K562 (cell line): ENCODE results near the gene SH3BP5L. TPM values are rescaled to one million over a fixed set of nuclear protein-coding genes. Genes with fewer than 3 reads are reported as not detected.
A peak's percentile ranks its signal among the peaks of the same experiment; 100 is the strongest.

ENCODE experiments used
- ATAC-seq: fragments of 200-7000 bp; cut with Tn5 transposase; 3 replicates; pipeline ENCODE4 v1.9.1; 2020; ENCODE audit warnings: moderate library complexity
- BruUV-seq: library from RNA; stranded (reverse); fragments of 400-500 nt; replicated peaks from 2 replicates; lab custom pipeline; 2021; lab: Mats Ljungman, UMichigan
- CTCF ChIA-PET: fragments of 300-600 bp; formaldehyde crosslinking; extraction: SDS; loops from one replicate; lab custom pipeline; 2021; ENCODE audit warnings: low intra/inter-chr PET ratio; lab: Yijun Ruan, JAX
- POLR2A ChIA-PET: fragments of 300-600, 350-650 bp; sonication (Branson Sonifier 250); formaldehyde crosslinking; extraction: SDS; loops from one replicate; lab custom pipeline; 2021; ENCODE audit warnings: antibody characterized with exemption, inconsistent platforms; lab: Yijun Ruan, JAX
- DNase-seq, 4 experiments: peaks; one replicate each; pipeline versions ENCODE4 v3.0.0 to v3.0.0-alpha.2; 2011 to 2018; ENCODE audit warnings: low spot score in 3 of 4, mixed read lengths in 3 of 4; ENCODE audit errors: extremely low read depth in 1 of 4
- FAIRE-seq: peaks from 2 replicates; lab custom pipeline; 2011; peaks lifted over from hg19 to GRCh38; lab: Jason Lieb, UNC
- H2AFZ ChIP-seq: 2 replicates; pipeline ENCODE4 v1.6.0; 2011; ENCODE audit warnings: low read depth, low read length, control low read depth, inconsistent platforms
- H3K27ac ChIP-seq: fragments of 200-600 bp; 3 replicates; pipeline ENCODE4 v1.8.0; 2011; ENCODE audit warnings: low read depth, mild to moderate bottlenecking, control low read depth, inconsistent platforms, low read length, moderate library complexity, mixed read lengths; ENCODE audit errors: extremely low read depth
- H3K27me3 ChIP-seq, 2 experiments: fragments of 300-600 bp in 1 of 2; 2 replicates in 1 of 2; 3 replicates in 1 of 2; pipeline versions ENCODE4 v1.6.0 to v1.8.0; 2011; ENCODE audit warnings: inconsistent platforms in 2 of 2, low read length in 2 of 2, mild to moderate bottlenecking in 1 of 2, mixed read lengths in 1 of 2, moderate library complexity in 1 of 2; ENCODE audit not compliant: control insufficient read depth in 2 of 2, insufficient read depth in 2 of 2
- H3K36me3 ChIP-seq: fragments of 300-600 bp; 3 replicates; pipeline ENCODE4 v1.8.0; 2011; ENCODE audit warnings: mild to moderate bottlenecking, low read length, inconsistent platforms; ENCODE audit not compliant: control insufficient read depth, insufficient read depth
- H3K4me1 ChIP-seq, 2 experiments: fragments of 200-600 bp in 1 of 2; replicated peaks in 1 of 2; 2 replicates in 1 of 2; 3 replicates in 1 of 2; pipeline versions ENCODE4 v1.5.1 to v1.8.0; 2011; ENCODE audit warnings: inconsistent platforms in 2 of 2, low read length in 2 of 2, mild to moderate bottlenecking in 1 of 2, mixed read lengths in 1 of 2, moderate library complexity in 1 of 2; ENCODE audit not compliant: control insufficient read depth in 2 of 2, insufficient read depth in 2 of 2
- H3K4me2 ChIP-seq: 2 replicates; pipeline ENCODE4 v1.6.1; 2011; ENCODE audit warnings: low read length, control low read depth, inconsistent platforms, mixed read lengths; ENCODE audit not compliant: insufficient read depth
- H3K4me3 ChIP-seq: fragments of 200-600 bp; sonication (generic), shearing (Covaris generic); 2 replicates; pipeline ENCODE4 v1.5.1; 2016; ENCODE audit warnings: control low read depth, inconsistent platforms
- H3K79me2 ChIP-seq: fragments of 200-600 bp; 3 replicates; pipeline ENCODE4 v1.8.0; 2011; ENCODE audit warnings: low read length, inconsistent platforms; ENCODE audit not compliant: control insufficient read depth, insufficient read depth
- H3K9ac ChIP-seq, 2 experiments: 2 replicates each; pipeline versions ENCODE4 v1.6.0 to v1.6.1; 2011; ENCODE audit warnings: low read depth in 2 of 2, low read length in 2 of 2, control low read depth in 1 of 2, inconsistent platforms in 1 of 2, mild to moderate bottlenecking in 1 of 2, mixed read lengths in 1 of 2; ENCODE audit not compliant: insufficient read depth in 1 of 2
- H3K9me1 ChIP-seq: one replicate; pipeline ENCODE4 v1.6.0; 2011; ENCODE audit warnings: inconsistent platforms, mild to moderate bottlenecking, low read length, moderate library complexity; ENCODE audit not compliant: control insufficient read depth, insufficient read depth
- H3K9me3 ChIP-seq: replicated peaks from 2 replicates; pipeline ENCODE4 v1.5.1; 2011; ENCODE audit warnings: low read depth, low read length, inconsistent platforms; ENCODE audit not compliant: control insufficient read depth, insufficient read depth
- H4K20me1 ChIP-seq: replicated peaks from 2 replicates; pipeline ENCODE4 v1.6.1; 2011; ENCODE audit warnings: low read length, inconsistent platforms, mixed read lengths; ENCODE audit not compliant: control insufficient read depth, insufficient read depth
- CEBPB ChIP-seq: fragments of 450-650 bp; IDR thresholded peaks from 2 replicates; pipeline ENCODE4 v1.6.1; 2016; ENCODE audit warnings: missing genetic modification characterization, missing compliant biosample characterization
- CEBPG ChIP-seq, 3 experiments: fragments of 200-800 bp in 1 of 3; sonication (Bioruptor generic) in 1 of 3; sonication (generic) in 1 of 3; formaldehyde crosslinking in 1 of 3; IDR thresholded peaks in 2 of 3; conservative IDR thresholded peaks in 1 of 3; 2 replicates each; pipeline versions ENCODE4 v1.6.1 to v1.8.0; 2016 to 2022; ENCODE audit warnings: missing compliant biosample characterization in 2 of 3, missing genetic modification characterization in 2 of 3, mild to moderate bottlenecking in 1 of 3, missing genetic modification reagents in 1 of 3
- FOS ChIP-seq: IDR thresholded peaks from 3 replicates; pipeline ENCODE4 v1.6.1; 2011; ENCODE audit not compliant: insufficient read length; ENCODE audit errors: extremely low read depth
- GABPB2 ChIP-seq: fragments of 250-450 bp; sonication (Bioruptor Pico); conservative IDR thresholded peaks from 2 replicates; pipeline ENCODE4 v1.5.1; 2021; ENCODE audit warnings: mild to moderate bottlenecking
- IRF1 ChIP-seq: sonication (generic); formaldehyde crosslinking; IDR thresholded peaks from 2 replicates; pipeline ENCODE4 v1.8.0; 2022; ENCODE audit warnings: missing genetic modification reagents, mild to moderate bottlenecking, borderline replicate concordance
- SPI1 ChIP-seq: IDR thresholded peaks from 2 replicates; pipeline ENCODE4 v1.6.1; 2011; ENCODE audit warnings: low read depth, low read length, control low read depth, borderline replicate concordance
- ZNF77 ChIP-seq: fragments of 250-450 bp; sonication (Bioruptor Pico); IDR thresholded peaks from 2 replicates; pipeline ENCODE4 v1.5.0; 2020
- ZSCAN32 ChIP-seq: fragments of 450-650 bp; formaldehyde crosslinking; IDR thresholded peaks from 2 replicates; pipeline ENCODE4 v1.4.0; 2020; ENCODE audit warnings: mild to moderate bottlenecking, moderate library complexity
- WGBS: fragments of 100-300 bp; shearing (Covaris generic); methylation state at CpG from one replicate; pipeline ENCODE4 v1.1.6; 2016; ENCODE audit warnings: low coverage, mixed read lengths; ENCODE audit not compliant: insufficient coverage; ENCODE audit errors: missing lambda C conversion rate; 5-methylcytosine and 5-hydroxymethylcytosine counted together
- in situ Hi-C: fragments of 300-500 bp; cut with MboI; formaldehyde crosslinking; loops from 4 replicates; pipeline ENCODE4 v1.15.0; 2018; ENCODE audit warnings: inconsistent platforms, mixed read lengths
- intact Hi-C: fragments of 100-400 bp; cut with micrococcal nuclease; formaldehyde crosslinking; loops from 2 replicates; pipeline ENCODE4 v1.14.2; 2022
- polyA plus RNA-seq, 8 experiments: library from polyadenylated mRNA; depleted of rRNA in 4 of 8; stranded (reverse) in 5 of 8; unstranded in 3 of 8; fragments of >200 nt; fragmentation: Nextera tagmentation in 2 of 8; fragmentation: Illumina TruSeq in 1 of 8; extraction: Ambion mirVana in 2 of 8; extraction: Trizol in 1 of 8; gene quantifications; 2 replicates each; pipeline versions ENCODE4 v1.2.1 to v1.2.3, GENCODE V29; 2011 to 2014; ENCODE audit warnings: inconsistent platforms in 1 of 8, missing spikeins in 1 of 8
- total RNA-seq, 7 experiments: library from RNA; depleted of rRNA in 6 of 7; stranded (reverse); fragments of >200 nt in 6 of 7; fragmentation: Illumina TruSeq in 2 of 7; extraction: Trizol in 2 of 7; gene quantifications; 2 replicates each; pipeline versions ENCODE4 v1.2.1 to v1.2.3, GENCODE V29; 2011 to 2021; ENCODE audit warnings: low replicate concordance in 1 of 7

The SH3BP5L gene
- total and polyA plus RNA-seq, 9 of the 15 experiments (the other 6 are each of a cell fraction or from before 2014, with no cell fraction given), result 1.9 to 26.5 (median 15.8) TPM

GRCh38 chr1:248817065-248817464, 8.7 kb downstream of the SH3BP5L start:
- Histone ChIP-seq H3K4me3 (no peak overlapping the region), H3K4me2 (no peak overlapping the region), H3K9me3 (no peaks in the 10 kb centered on the region), H2AFZ (no peak overlapping the region), H3K9ac (0 out of 4 replicates have a peak overlapping the region, but pooled peaks of 1 of the 2 experiments have one; percentile 54), H3K27me3 (no peaks in the 10 kb centered on the region), H3K36me3 (peaks cover 82% of the 10 kb centered on the region), H3K79me2 (peaks cover 15% of the 10 kb centered on the region; the same call in 2 of the 3 replicates), H3K4me1 (no peaks in the 10 kb centered on the region; a peak in 3 of 5 replicates), H3K27ac (no peak overlapping the region), H3K9me1 (no peaks in the 10 kb centered on the region), H4K20me1 (0 out of 2 replicates have a peak, but pooled peaks cover 5% of the 10 kb centered on the region)
- FAIRE-seq (no peak), DNase-seq (peak in 2 of 4 experiments; percentile 2 to 3), ATAC-seq (no peak)
- intact Hi-C loops (no loop called here), in situ Hi-C loops (no loop called here)
- POLR2A ChIA-PET, result interaction anchor here (1.3 kb wide), 1 partner anchor 9 kb away, joined by 7 read pairs; the partner anchor contains the start of gene SH3BP5L
- CTCF ChIA-PET, result no interaction called here
- 64% methylated on average over 6 of the region's 6 CpGs for WGBS
- TF ChIP-seq CEBPB (tag), result peak; percentile 42
- TF ChIP-seq CEBPG (CRISPR knock-in tag; IDR thresholded peaks at IDR 0.05), result peak; percentile 55; the same call in 1 of the 2 replicates
- no peak for TF ChIP-seq CEBPG (tag; conservative IDR thresholded peaks at IDR 0.05 in 1 of 2, IDR thresholded peaks at IDR 0.05 in 1 of 2)
- no peak for TF ChIP-seq ZSCAN32 (CRISPR knock-in tag)
- no peak for TF ChIP-seq FOS
- TF ChIP-seq IRF1 (CRISPR knock-in tag), result no peak
- TF ChIP-seq SPI1, result peak; percentile 36; the same call in 1 of the 2 replicates
- TF ChIP-seq GABPB2 (CRISPR knock-in tag), result no peak
- TF ChIP-seq ZNF77 (CRISPR knock-in tag), result no peak
- BruUV-seq, result no TSS peak
